BE2C (cell line): ENCODE data around the gene LRRC14B.
"Not testable (repeated sequence)": the region's sequence is repeated elsewhere in the genome, so short reads cannot be mapped to it uniquely, and the experiment has no call there.

Experiments
- DNase-seq: peaks from one replicate; pipeline ENCODE4 v3.0.0-alpha.2; 2020
- H3K27me3 ChIP-seq: fragments of 250-450 bp; sonication (Bioruptor Pico); 2 replicates; pipeline ENCODE4 v1.5.1; 2020; ENCODE audit warnings: mild to moderate bottlenecking
- H3K36me3 ChIP-seq: fragments of 250-450 bp; sonication (Bioruptor Pico); 2 replicates; pipeline ENCODE4 v1.5.1; 2020; ENCODE audit warnings: mild to moderate bottlenecking
- H3K4me1 ChIP-seq: fragments of 250-450 bp; sonication (Bioruptor Pico); 2 replicates; pipeline ENCODE4 v1.5.1; 2020
- H3K4me3 ChIP-seq: 2 replicates; pipeline ENCODE4 v1.5.1; 2011; ENCODE audit warnings: low read depth, low read length
- H3K9me3 ChIP-seq: fragments of 250-450 bp; sonication (Bioruptor Pico); 2 replicates; pipeline ENCODE4 v1.5.1; 2020
- CTCF ChIP-seq: IDR thresholded peaks from 2 replicates; pipeline ENCODE4 v1.5.1; 2012; ENCODE audit warnings: mild to moderate bottlenecking, low read depth, low read length

The LRRC14B gene

GRCh38 chr5:162190-162564 is 29.1 kb upstream of the LRRC14B start:
- Histone ChIP-seq H3K4me3 (no peak overlapping the region), H3K27me3 (peaks cover 15% of the 10 kb centered on the region), H3K4me1 (no peaks in the 10 kb centered on the region), H3K36me3 (no peaks in the 10 kb centered on the region), H3K9me3 (no peaks in the 10 kb centered on the region)
- TF ChIP-seq CTCF, result no peak
- no peak for DNase-seq

GRCh38 chr5:162565-163337 is 28.5 kb upstream of the LRRC14B start:
- no peaks in the 10 kb centered on the region for H3K9me3 ChIP-seq

GRCh38 chr5:163338-163620 is 28.0 kb upstream of the LRRC14B start:
- peak; percentile 2 for DNase-seq
- no peak for TF ChIP-seq CTCF
- H3K4me3 ChIP-seq, result no peak overlapping the region
- no peaks in the 10 kb centered on the region for H3K9me3 ChIP-seq
- H3K27me3 ChIP-seq, result peaks cover 15% of the 10 kb centered on the region
- H3K4me1 ChIP-seq, result no peaks in the 10 kb centered on the region
- H3K36me3 ChIP-seq, result no peaks in the 10 kb centered on the region

More at GRCh38 chr5:162565-163337, 28.5 kb upstream of the LRRC14B start:
- H3K36me3 ChIP-seq, result no peaks in the 10 kb centered on the region
- no peaks in the 10 kb centered on the region for H3K4me1 ChIP-seq
- peaks cover 15% of the 10 kb centered on the region for H3K27me3 ChIP-seq
- peak; percentile 7 for DNase-seq
- no peak overlapping the region for H3K4me3 ChIP-seq
- no peak for TF ChIP-seq CTCF

GRCh38 chr5:163841-164240 is 27.5 kb upstream of the LRRC14B start:
- Histone ChIP-seq H3K27me3 (peaks cover 15% of the 10 kb centered on the region), H3K4me1 (no peaks in the 10 kb centered on the region), H3K9me3 (no peaks in the 10 kb centered on the region), H3K4me3 (no peak overlapping the region), H3K36me3 (no peaks in the 10 kb centered on the region)
- no peak for DNase-seq
- no peak for TF ChIP-seq CTCF

- H3K4me1 ChIP-seq, result no peaks in the 10 kb centered on the region
- H3K4me3 ChIP-seq, result no peak overlapping the region
- peak; percentile 20 for DNase-seq
- no peaks in the 10 kb centered on the region for H3K36me3 ChIP-seq
- no peak for TF ChIP-seq CTCF
- peaks cover 15% of the 10 kb centered on the region for H3K27me3 ChIP-seq
- no peaks in the 10 kb centered on the region for H3K9me3 ChIP-seq
Measured at GRCh38 chr5:164244-164643, 27.1 kb upstream of the LRRC14B start.

GRCh38 chr5:164783-165182 is 26.5 kb upstream of the LRRC14B start:
- peaks cover 15% of the 10 kb centered on the region for H3K27me3 ChIP-seq
- H3K36me3 ChIP-seq, H3K4me1 ChIP-seq, H3K9me3 ChIP-seq, H3K4me3 ChIP-seq: not testable (repeated sequence)
- peak; percentile 4 for DNase-seq
